Nephron progenitor cell (in vitro differentiated cells): ENCODE results near the gene SMPD3.
A peak's percentile ranks its signal among the peaks of the same experiment; 100 is the strongest.

ENCODE experiments used
- DNase-seq: peaks from one replicate; pipeline ENCODE4 v3.0.0; 2021
- H3K27ac Mint-ChIP-seq: 2 replicates; pipeline ENCODE4 v1.8.0; 2021; ENCODE audit warnings: mild to moderate bottlenecking, moderate library complexity, mixed read lengths
- H3K27me3 Mint-ChIP-seq: 2 replicates; pipeline ENCODE4 v1.8.0; 2021; ENCODE audit warnings: mild to moderate bottlenecking, low read depth, mixed read lengths; ENCODE audit not compliant: poor library complexity
- H3K36me3 Mint-ChIP-seq: 2 replicates; pipeline ENCODE4 v1.8.0; 2021; ENCODE audit warnings: low read depth, mixed read lengths
- H3K4me1 Mint-ChIP-seq: 2 replicates; pipeline ENCODE4 v1.8.0; 2021; ENCODE audit warnings: mixed read lengths
- H3K4me3 Mint-ChIP-seq: 2 replicates; pipeline ENCODE4 v1.8.0; 2021; ENCODE audit warnings: mild to moderate bottlenecking, moderate library complexity, mixed read lengths
- H3K9me3 Mint-ChIP-seq: 2 replicates; pipeline ENCODE4 v1.8.0; 2021; ENCODE audit warnings: mild to moderate bottlenecking, moderate library complexity, mixed read lengths
- TF ChIP-seq, protein P1 (sequence below): fragments of 200-600 bp; sonication (generic); IDR thresholded peaks from 2 replicates; pipeline ENCODE4 v1.5.0; 2021; ENCODE audit warnings: antibody characterized with exemption

Gene SMPD3

DNA sequence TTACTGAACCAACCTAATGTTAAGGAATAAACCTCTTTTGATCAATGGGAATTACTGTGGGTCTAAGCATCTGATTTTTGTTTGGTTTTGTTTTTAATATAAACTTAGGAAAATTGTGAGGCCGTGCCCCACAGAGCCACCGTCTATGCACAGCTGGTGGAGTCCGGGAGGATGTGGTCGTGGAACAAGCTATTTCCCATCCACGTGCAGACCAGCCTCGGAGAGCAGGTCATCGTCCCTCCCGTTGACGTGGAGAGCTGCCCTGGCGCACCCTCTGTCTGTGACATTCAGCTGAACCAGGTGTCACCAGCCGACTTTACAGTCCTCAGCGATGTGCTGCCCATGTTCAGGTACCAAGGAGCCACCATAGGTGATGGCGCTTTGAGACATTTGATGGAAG lies 109.1 kb downstream of the SMPD3 start:
- H3K9me3 Mint-ChIP-seq, result no peaks in the 10 kb centered on the region
- no peak overlapping the region for H3K4me3 Mint-ChIP-seq
- no peak for DNase-seq
- H3K36me3 Mint-ChIP-seq, result peaks cover 60% of the 10 kb centered on the region
- H3K27ac Mint-ChIP-seq, result no peak overlapping the region
- TF ChIP-seq, protein P1, sequence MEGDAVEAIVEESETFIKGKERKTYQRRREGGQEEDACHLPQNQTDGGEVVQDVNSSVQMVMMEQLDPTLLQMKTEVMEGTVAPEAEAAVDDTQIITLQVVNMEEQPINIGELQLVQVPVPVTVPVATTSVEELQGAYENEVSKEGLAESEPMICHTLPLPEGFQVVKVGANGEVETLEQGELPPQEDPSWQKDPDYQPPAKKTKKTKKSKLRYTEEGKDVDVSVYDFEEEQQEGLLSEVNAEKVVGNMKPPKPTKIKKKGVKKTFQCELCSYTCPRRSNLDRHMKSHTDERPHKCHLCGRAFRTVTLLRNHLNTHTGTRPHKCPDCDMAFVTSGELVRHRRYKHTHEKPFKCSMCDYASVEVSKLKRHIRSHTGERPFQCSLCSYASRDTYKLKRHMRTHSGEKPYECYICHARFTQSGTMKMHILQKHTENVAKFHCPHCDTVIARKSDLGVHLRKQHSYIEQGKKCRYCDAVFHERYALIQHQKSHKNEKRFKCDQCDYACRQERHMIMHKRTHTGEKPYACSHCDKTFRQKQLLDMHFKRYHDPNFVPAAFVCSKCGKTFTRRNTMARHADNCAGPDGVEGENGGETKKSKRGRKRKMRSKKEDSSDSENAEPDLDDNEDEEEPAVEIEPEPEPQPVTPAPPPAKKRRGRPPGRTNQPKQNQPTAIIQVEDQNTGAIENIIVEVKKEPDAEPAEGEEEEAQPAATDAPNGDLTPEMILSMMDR, result no peak
- peaks cover 17% of the 10 kb centered on the region for H3K4me1 Mint-ChIP-seq
- H3K27me3 Mint-ChIP-seq, result no peaks in the 10 kb centered on the region

DNA sequence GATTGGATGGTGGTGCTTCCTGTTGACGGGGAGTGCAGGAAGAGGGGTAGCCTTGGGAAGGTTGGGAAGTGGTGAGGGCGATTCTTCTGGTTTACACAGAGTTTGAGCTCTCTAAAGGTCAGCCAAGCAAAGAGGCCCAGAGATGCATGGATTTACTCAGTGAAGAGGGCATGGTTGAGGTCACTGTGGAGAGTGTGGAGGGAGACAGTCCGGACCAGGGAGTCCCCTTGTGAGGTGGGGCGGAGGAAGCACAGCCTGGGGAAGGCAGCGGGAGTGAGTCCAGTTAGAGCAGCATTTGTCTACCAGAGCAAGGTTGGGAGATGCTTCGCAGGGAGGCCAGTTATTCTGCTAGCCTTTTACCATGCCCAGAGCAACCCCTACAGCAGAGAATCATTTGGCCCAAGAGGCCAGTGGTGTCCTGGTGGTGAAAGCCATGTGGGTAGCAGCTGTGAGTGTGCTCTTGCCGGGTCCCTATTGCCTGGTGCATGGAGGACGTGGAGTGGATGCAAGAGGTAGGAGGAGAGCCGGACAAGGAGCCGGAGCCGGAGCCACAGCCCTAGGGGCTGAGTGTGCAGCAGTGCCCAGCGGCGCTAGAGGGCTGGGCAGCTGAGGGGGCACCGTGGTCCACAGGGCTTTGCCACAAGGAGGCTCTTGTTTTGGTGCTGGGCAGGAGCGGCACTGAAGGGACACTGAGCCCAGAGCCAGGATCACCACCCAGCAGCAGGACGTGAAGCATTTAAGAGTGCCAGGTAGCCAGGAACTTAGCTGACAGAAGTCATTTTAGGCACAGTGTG lies 109.8 kb downstream of the SMPD3 start:
- no peak overlapping the region for H3K4me3 Mint-ChIP-seq
- H3K36me3 Mint-ChIP-seq, result peaks cover 62% of the 10 kb centered on the region
- no peak overlapping the region for H3K27ac Mint-ChIP-seq
- TF ChIP-seq, protein P1, result no peak
- DNase-seq, result no peak
- no peaks in the 10 kb centered on the region for H3K9me3 Mint-ChIP-seq
- no peaks in the 10 kb centered on the region for H3K27me3 Mint-ChIP-seq
- H3K4me1 Mint-ChIP-seq, result peaks cover 17% of the 10 kb centered on the region

DNA sequence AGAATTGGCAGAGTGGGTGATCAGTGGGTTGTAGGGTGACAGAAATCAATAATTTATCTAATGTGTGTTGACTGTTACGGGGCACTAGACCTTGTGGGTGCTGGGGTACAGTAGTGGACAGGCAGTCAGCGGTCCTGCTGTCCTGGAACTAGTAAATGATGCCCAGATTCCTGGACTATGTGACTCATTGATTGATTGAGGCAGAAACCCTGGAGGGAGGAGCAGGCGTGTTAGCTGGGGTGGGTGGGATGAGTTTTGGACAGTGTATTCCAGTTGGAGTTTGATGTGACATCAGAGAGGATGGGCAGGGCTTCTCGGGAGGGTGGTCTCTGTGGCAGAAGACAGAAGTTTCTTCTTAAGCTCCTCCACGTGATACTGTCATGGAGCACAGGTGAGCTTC lies 113.1 kb downstream of the SMPD3 start:
- Mint-ChIP-seq H3K27me3 (no peaks in the 10 kb centered on the region), H3K36me3 (peaks cover 57% of the 10 kb centered on the region), H3K4me1 (no peaks in the 10 kb centered on the region), H3K27ac (peak overlapping the region; percentile 93), H3K9me3 (no peaks in the 10 kb centered on the region), H3K4me3 (no peak overlapping the region)
- DNase-seq, result no peak
- TF ChIP-seq, protein P1, result no peak

DNA sequence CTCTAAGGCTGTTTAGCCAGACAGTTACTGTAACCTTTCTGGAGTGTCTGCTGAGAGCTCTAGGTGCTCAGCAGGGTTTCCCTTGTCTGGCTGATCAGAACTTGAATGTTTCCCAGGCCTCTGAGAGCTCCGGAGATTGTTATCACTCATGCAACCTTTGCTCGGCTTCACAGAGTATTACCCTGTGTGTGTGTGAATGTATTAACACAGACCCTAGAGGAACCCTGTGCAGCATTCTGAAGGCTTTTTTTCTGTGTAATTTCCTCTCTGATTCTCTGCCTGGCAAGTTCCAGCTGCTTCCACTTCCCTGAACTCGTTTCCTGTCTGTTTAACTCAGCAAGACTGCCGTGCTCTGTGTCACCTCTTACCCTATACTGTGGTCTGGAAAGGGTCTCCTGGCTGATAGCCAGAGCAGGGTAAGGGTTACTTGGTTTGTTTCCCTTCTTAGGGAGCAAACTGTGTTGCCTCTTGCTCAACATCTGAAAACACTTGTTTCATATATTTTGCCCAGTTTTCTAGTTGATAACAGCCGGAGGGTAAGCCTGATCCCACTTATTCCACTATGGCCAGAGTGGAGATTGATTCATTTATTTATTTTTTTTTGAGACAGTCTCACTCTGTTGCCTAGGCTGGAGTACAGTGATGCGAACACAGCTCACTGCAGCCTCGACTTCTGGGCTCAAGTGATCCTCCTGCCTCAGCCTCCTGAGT lies 115.7 kb downstream of the SMPD3 start:
- Mint-ChIP-seq H3K4me3 (no peak overlapping the region), H3K27me3 (no peaks in the 10 kb centered on the region), H3K9me3 (no peaks in the 10 kb centered on the region), H3K4me1 (peaks cover 5% of the 10 kb centered on the region), H3K27ac (peak overlapping the region; percentile 57), H3K36me3 (peaks cover 39% of the 10 kb centered on the region)
- no peak for DNase-seq
- TF ChIP-seq, protein P1, result no peak

DNA sequence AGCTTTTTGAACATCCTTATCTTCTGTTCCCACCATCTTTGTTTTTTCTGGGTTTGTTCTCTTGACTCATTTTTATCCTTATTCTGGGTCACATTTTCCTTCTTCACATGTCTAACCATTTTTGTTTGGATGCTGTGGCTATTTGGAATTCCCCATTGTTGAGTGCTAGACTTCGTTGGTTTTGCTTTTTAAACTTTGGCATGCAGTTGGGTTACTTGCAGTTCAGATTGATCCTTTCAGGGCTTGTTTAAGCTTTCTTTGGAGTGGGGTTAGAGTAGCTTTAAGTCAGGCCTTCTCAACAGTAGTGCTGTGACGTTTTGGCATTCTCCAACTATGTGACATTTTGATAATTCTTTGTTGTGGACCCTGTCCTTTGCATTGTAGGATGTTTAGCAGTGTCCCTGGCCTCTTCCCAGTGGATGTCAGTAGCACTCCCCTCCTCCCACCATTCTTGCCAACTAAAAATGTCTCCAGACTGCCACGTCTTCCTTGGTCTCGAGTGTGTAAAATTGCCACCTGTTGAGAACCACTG lies 116.4 kb downstream of the SMPD3 start:
- Mint-ChIP-seq H3K27ac (peak overlapping the region; percentile 57), H3K27me3 (no peaks in the 10 kb centered on the region), H3K36me3 (peaks cover 33% of the 10 kb centered on the region), H3K9me3 (no peaks in the 10 kb centered on the region), H3K4me1 (peaks cover 5% of the 10 kb centered on the region), H3K4me3 (no peak overlapping the region)
- TF ChIP-seq, protein P1, result no peak
- no peak for DNase-seq
